HG03565 (cell line): ENCODE data around the gene KIF3B.
"Not testable (repeated sequence)": the region's sequence is repeated elsewhere in the genome, so short reads cannot be mapped to it uniquely, and the experiment has no call there.

Experiments used
- ATAC-seq: cut with Tn5 transposase; IDR thresholded peaks from one replicate; pipeline ENCODE4 v1.9.1; 2021; ENCODE audit warnings: mild to moderate bottlenecking, moderate library complexity; ENCODE audit not compliant: unreplicated experiment

The KIF3B gene

DNA sequence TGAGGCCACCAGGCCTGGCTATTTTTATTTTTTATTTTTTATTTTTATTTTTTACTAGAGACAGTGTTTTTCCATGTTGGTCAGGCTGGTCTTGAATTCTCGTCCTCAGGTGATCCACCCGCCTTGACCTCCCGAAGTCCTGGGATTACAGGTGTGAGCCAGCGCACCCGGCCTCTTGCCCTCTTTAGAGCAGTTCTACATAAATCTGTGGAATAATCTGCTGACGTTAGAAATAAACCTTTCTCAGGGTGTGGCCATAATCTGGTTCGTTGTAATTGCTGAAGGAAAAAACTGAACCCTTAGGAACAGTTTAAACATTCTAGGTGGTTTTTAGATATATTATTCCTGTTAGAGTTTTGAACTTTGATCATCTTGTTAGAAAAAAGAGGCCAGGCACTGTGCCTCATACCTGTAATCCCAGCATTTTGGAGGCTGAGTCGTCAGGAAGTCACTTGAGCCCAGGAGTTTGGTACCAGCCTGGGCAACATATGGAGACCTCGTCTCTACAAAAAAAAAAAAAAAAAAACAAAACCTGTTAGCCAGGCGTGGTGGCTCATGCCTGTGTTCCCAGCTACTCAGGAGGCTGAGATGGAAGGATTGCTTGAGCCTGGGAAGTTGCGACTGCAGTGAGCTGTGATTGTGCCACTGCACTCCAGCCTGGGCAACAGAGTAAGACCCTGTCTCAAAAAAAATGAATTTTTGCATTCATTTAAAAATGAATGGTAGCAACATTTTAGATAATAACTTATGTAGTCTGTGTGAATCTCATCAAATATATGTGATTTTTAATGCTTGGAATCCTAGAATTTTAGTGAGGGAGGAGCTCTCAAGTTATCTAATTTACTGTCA lies 104.9 kb downstream of the KIF3B start:
- no peak for ATAC-seq

DNA sequence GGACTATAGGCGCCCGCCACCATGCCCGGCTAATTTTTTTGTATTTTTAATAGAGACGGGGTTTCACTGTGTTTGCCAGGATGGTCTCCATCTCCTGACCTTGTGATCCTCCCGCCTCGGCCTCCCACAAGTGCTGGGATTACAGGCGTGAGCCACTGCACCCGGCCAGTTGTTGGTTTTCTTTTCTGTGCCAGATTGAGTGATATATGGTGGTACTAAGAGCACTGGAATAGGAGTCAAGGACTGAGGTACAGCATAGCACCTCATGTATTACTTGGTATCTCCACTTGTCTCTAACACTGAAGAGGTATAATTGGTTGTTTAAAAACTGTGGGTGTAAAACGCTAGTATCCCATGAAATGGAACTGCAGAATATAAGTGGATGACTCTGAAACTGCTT lies 106.0 kb downstream of the KIF3B start:
- not testable (repeated sequence) for ATAC-seq
